HepG2 (cell line): Measurements from ENCODE around the gene AKR1B15.

Source experiments
- KDM1A ChIP-seq: IDR thresholded peaks from 2 replicates; pipeline ENCODE4 v1.6.1; 2016; ENCODE audit warnings: missing compliant biosample characterization
- RAD21 ChIP-seq: fragments of 450-650 bp; formaldehyde crosslinking; IDR thresholded peaks from 2 replicates; pipeline ENCODE4 v1.5.0; 2020; ENCODE audit warnings: mild to moderate bottlenecking
- SRSF4 ChIP-seq: fragments of 200-400 bp; formaldehyde crosslinking; IDR thresholded peaks from one replicate; pipeline ENCODE4 v1.6.1; 2018; ENCODE audit warnings: mild to moderate bottlenecking, low read depth, low read length, moderate library complexity; ENCODE audit not compliant: poor library complexity, severe bottlenecking
- STAT5B ChIP-seq: sonication (generic); formaldehyde crosslinking; IDR thresholded peaks from 2 replicates; pipeline ENCODE4 v1.4.0; 2020; ENCODE audit warnings: missing genetic modification reagents

DNA sequence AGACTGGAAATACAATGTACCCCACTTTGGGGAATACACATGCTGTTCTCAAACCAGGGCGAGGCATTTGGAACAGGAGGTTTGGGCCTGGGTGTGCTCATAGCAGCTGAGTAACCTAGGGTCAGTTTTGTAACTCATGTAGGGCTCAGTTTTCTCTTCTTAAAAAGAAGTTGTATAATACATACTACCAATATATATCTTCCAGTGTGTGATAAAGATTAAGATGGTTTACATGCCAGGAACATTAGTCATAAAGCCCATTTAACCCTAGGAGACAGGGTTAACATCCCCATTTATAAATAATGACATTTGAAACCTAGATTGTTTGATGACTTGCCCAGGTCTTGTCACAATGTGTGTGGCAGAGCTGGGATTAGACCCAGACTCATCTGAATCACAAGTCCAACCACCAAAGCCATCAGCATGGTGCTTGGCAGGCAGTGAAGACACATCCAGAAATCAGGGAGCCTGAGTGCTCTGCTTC, 15.6 kb upstream of the AKR1B15 start:
- no peak for TF ChIP-seq KDM1A (CRISPR knock-in tag)
- TF ChIP-seq RAD21 (CRISPR knock-in tag) = no peak
- no peak for TF ChIP-seq STAT5B (CRISPR knock-in tag)
- TF ChIP-seq SRSF4 = no peak
